HG03135 (cell line): ENCODE data around the gene SH3BP4.

ENCODE experiments used
- ATAC-seq: cut with Tn5 transposase; IDR thresholded peaks from one replicate; pipeline ENCODE4 v1.9.1; 2021; ENCODE audit warnings: mild to moderate bottlenecking, moderate library complexity; ENCODE audit not compliant: unreplicated experiment

The SH3BP4 gene

GRCh38 chr2:234940527-234940926 is 11.3 kb upstream of the SH3BP4 start:
- no peak for ATAC-seq

GRCh38 chr2:234945339-234945873 is 6.4 kb upstream of the SH3BP4 start:
- ATAC-seq, result no peak

GRCh38 chr2:234947556-234947955 is 4.3 kb upstream of the SH3BP4 start:
- no peak for ATAC-seq

GRCh38 chr2:234949762-234950434 is 1.9 kb upstream of the SH3BP4 start:
- ATAC-seq, result no peak

GRCh38 chr2:234950435-234950729 is 1.4 kb upstream of the SH3BP4 start:
- no peak for ATAC-seq

GRCh38 chr2:234950730-234951663 is 820 bp upstream of the SH3BP4 start:
- ATAC-seq, result no peak

- ATAC-seq, result no peak
Measured at GRCh38 chr2:234952270-234953115, 676 bp downstream of the SH3BP4 start.

- no peak for ATAC-seq
Measured at GRCh38 chr2:234953116-234954031, 1.6 kb downstream of the SH3BP4 start.

GRCh38 chr2:234954551-234954992 is 2.8 kb downstream of the SH3BP4 start:
- ATAC-seq, result no peak

- no peak for ATAC-seq
Measured at GRCh38 chr2:234955091-234955591, 3.3 kb downstream of the SH3BP4 start.

- ATAC-seq, result no peak
Measured at GRCh38 chr2:234955971-234956509, 4.2 kb downstream of the SH3BP4 start.

GRCh38 chr2:234957834-234958135 is 6.0 kb downstream of the SH3BP4 start:
- ATAC-seq, result no peak

- no peak for ATAC-seq
Measured at GRCh38 chr2:234958311-234958710, 6.5 kb downstream of the SH3BP4 start.

GRCh38 chr2:234958746-234959395 is 7.1 kb downstream of the SH3BP4 start:
- ATAC-seq, result no peak

GRCh38 chr2:234960175-234961088 is 8.6 kb downstream of the SH3BP4 start:
- ATAC-seq, result no peak

- no peak for ATAC-seq
Measured at GRCh38 chr2:234961784-234962183, 10.0 kb downstream of the SH3BP4 start.

- no peak for ATAC-seq
Measured at GRCh38 chr2:234963773-234964615, 12.2 kb downstream of the SH3BP4 start.
